Stimulated activated CD8-positive, alpha-beta memory T cell treated with anti-CD3 and anti-CD28 coated beads, Interleukin-15, amount 100 ng/mL, for 24 hours (primary cell): ENCODE results near the gene EXOC6B.
"Not testable (repeated sequence)": the region's sequence is repeated elsewhere in the genome, so short reads cannot be mapped to it uniquely, and the experiment has no call there.

Source experiments
- DNase-seq: peaks from one replicate; pipeline ENCODE4 v3.0.0-alpha.2; 2020; ENCODE audit warnings: low read depth

EXOC6B gene

GRCh38 chr2:72431737-72432136 lies 394.1 kb downstream of the EXOC6B start:
- DNase-seq, result no peak

- no peak for DNase-seq
Measured at GRCh38 chr2:72427022-72427861, 398.6 kb downstream of the EXOC6B start.

GRCh38 chr2:72425996-72426395 lies 399.8 kb downstream of the EXOC6B start:
- no peak for DNase-seq

- DNase-seq, result no peak
Measured at GRCh38 chr2:72423756-72424155, 402.1 kb downstream of the EXOC6B start.

- DNase-seq, result not testable (repeated sequence)
Measured at GRCh38 chr2:72421771-72422379, 404.0 kb downstream of the EXOC6B start.

GRCh38 chr2:72415781-72416475 lies 409.9 kb downstream of the EXOC6B start:
- no peak for DNase-seq

GRCh38 chr2:72415241-72415661 lies 410.6 kb downstream of the EXOC6B start:
- no peak for DNase-seq

- no peak for DNase-seq
Measured at GRCh38 chr2:72414137-72414760, 411.6 kb downstream of the EXOC6B start.

GRCh38 chr2:72413716-72414115 lies 412.1 kb downstream of the EXOC6B start:
- DNase-seq, result no peak

GRCh38 chr2:72412214-72412613 lies 413.6 kb downstream of the EXOC6B start:
- DNase-seq, result no peak

- DNase-seq, result no peak
Measured at GRCh38 chr2:72399879-72400278, 426.0 kb downstream of the EXOC6B start.

GRCh38 chr2:72395096-72395495 lies 430.7 kb downstream of the EXOC6B start:
- no peak for DNase-seq

- DNase-seq, result no peak
Measured at GRCh38 chr2:72394541-72395070, 431.2 kb downstream of the EXOC6B start.

GRCh38 chr2:72389447-72389846 lies 436.4 kb downstream of the EXOC6B start:
- DNase-seq, result no peak

GRCh38 chr2:72388263-72388662 lies 437.6 kb downstream of the EXOC6B start:
- no peak for DNase-seq

- no peak for DNase-seq
Measured at GRCh38 chr2:72386288-72386687, 439.5 kb downstream of the EXOC6B start.

- DNase-seq, result no peak
Measured at GRCh38 chr2:72378753-72379348, 447.0 kb downstream of the EXOC6B start.

GRCh38 chr2:72367530-72368225 lies 458.2 kb downstream of the EXOC6B start:
- no peak for DNase-seq

- DNase-seq, result no peak
Measured at GRCh38 chr2:72363406-72363805, 462.4 kb downstream of the EXOC6B start.

- DNase-seq, result no peak
Measured at GRCh38 chr2:72362733-72363132, 463.1 kb downstream of the EXOC6B start.

- no peak for DNase-seq
Measured at GRCh38 chr2:72361521-72361920, 464.3 kb downstream of the EXOC6B start.
